ENCODE data around the gene RBFOX2. TPM values are rescaled to one million over a fixed set of nuclear protein-coding genes. Genes with fewer than 3 reads are reported as not detected.

Gene RBFOX2
- total and polyA plus RNA-seq, 10 of the 15 experiments (the other 5 are each of a cell fraction or from before 2014, with no cell fraction given) = 0.01 to 2.7 (median 0.17) TPM; not detected in 4

GRCh38 chr22:35887296-35887875 is 141.2 kb downstream of the RBFOX2 start (continued):
- TF ChIP-seq ZBTB11 (CRISPR knock-in tag; IDR thresholded peaks at IDR 0.05) = no peak
- TF ChIP-seq MYB (IDR thresholded peaks at IDR 0.05; ENCODE audit: borderline replicate concordance, low read depth, low read length) = no peak
- no peak for TF ChIP-seq IKZF1 (conservative IDR thresholded peaks at IDR 0.05)
- no peak for TF ChIP-seq TBL1XR1 (IDR thresholded peaks at IDR 0.05; ENCODE audit: low read depth, low read length)
- no peak for TF ChIP-seq ZZZ3 (IDR thresholded peaks at IDR 0.05; ENCODE audit: control insufficient read depth, insufficient read length, low read depth)
- no peak for TF ChIP-seq REST (IDR thresholded peaks at IDR 0.05; ENCODE audit: low read depth, low read length)
- no peak for TF ChIP-seq KAT2A (conservative IDR thresholded peaks at IDR 0.05; ENCODE audit: control insufficient read depth, low read depth, low read length)

Measured in GM12878 (cell line).